ENCODE results near the gene HTT.

GRCh38 chr4:3239303-3239702 is 164.8 kb downstream of the HTT start:
- TF ChIP-seq, protein P1, sequence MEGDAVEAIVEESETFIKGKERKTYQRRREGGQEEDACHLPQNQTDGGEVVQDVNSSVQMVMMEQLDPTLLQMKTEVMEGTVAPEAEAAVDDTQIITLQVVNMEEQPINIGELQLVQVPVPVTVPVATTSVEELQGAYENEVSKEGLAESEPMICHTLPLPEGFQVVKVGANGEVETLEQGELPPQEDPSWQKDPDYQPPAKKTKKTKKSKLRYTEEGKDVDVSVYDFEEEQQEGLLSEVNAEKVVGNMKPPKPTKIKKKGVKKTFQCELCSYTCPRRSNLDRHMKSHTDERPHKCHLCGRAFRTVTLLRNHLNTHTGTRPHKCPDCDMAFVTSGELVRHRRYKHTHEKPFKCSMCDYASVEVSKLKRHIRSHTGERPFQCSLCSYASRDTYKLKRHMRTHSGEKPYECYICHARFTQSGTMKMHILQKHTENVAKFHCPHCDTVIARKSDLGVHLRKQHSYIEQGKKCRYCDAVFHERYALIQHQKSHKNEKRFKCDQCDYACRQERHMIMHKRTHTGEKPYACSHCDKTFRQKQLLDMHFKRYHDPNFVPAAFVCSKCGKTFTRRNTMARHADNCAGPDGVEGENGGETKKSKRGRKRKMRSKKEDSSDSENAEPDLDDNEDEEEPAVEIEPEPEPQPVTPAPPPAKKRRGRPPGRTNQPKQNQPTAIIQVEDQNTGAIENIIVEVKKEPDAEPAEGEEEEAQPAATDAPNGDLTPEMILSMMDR (conservative IDR thresholded peaks at IDR 0.05; ENCODE audit: low read length) = no peak
- TF ChIP-seq EZH2phosphoT487 (IDR thresholded peaks at IDR 0.05; ENCODE audit: borderline replicate concordance) = no peak

Measured in Loucy (cell line).